GM23248 (cell line): ENCODE data around the gene MFAP5.

ENCODE experiments used
- EZH2 ChIP-seq: fragments of 200-600 bp; sonication (generic); IDR thresholded peaks from 2 replicates; pipeline ENCODE4 v1.6.1; 2018; ENCODE audit warnings: antibody characterized with exemption, mild to moderate bottlenecking; ENCODE audit not compliant: insufficient read depth, poor library complexity, severe bottlenecking
- EZH2phosphoT487 ChIP-seq: fragments of 200-600 bp; sonication (generic); IDR thresholded peaks from 2 replicates; pipeline ENCODE4 v1.6.1; 2018; ENCODE audit warnings: antibody characterized with exemption, moderate library complexity, mild to moderate bottlenecking, low read depth; ENCODE audit not compliant: insufficient read depth

- no peak for TF ChIP-seq EZH2phosphoT487
- TF ChIP-seq EZH2, result no peak
Observed at GRCh38 chr12:8630131-8630530, 32.5 kb downstream of the MFAP5 start.
